H1 (cell line): ENCODE measurements around the gene C6orf62. TPM values are rescaled to one million over a fixed set of nuclear protein-coding genes. Genes with fewer than 3 reads are reported as not detected.
A peak's percentile ranks its signal among the peaks of the same experiment; 100 is the strongest.

Source experiments
- CTCF ChIA-PET: fragments of 300-600 bp; sonication (Branson Sonifier 250); formaldehyde crosslinking; loops from one replicate; lab custom pipeline; 2021; ENCODE audit not compliant: partially characterized antibody; lab: Charles Lee
- POLR2A ChIA-PET: fragments of 300-600 bp; sonication (Branson Sonifier 250); formaldehyde crosslinking; loops from one replicate; lab custom pipeline; 2021; ENCODE audit warnings: inconsistent platforms; ENCODE audit not compliant: partially characterized antibody; lab: Charles Lee
- DNase-seq, 2 experiments: peaks; one replicate each; pipeline versions ENCODE4 v3.0.0 to v3.0.0-alpha.2; 2010 to 2022; ENCODE audit warnings: low spot score in 2 of 2, low read depth in 1 of 2, mixed read lengths in 1 of 2
- FAIRE-seq: peaks from 2 replicates; lab custom pipeline; 2011; peaks lifted over from hg19 to GRCh38; lab: Jason Lieb, UNC
- H2AFZ ChIP-seq: 2 replicates; pipeline ENCODE4 v1.8.1; 2012; ENCODE audit warnings: low read length, inconsistent platforms
- H2AK5ac ChIP-seq: 2 replicates; pipeline ENCODE4 v1.6.1; 2013; ENCODE audit warnings: low read depth, low read length
- H2BK120ac ChIP-seq: replicated peaks from 2 replicates; pipeline ENCODE3; 2013; ENCODE audit warnings: low read depth, low read length, inconsistent platforms
- H2BK12ac ChIP-seq: 2 replicates; pipeline ENCODE4 v1.6.1; 2013; ENCODE audit warnings: low read depth, low read length
- H2BK15ac ChIP-seq: 2 replicates; pipeline ENCODE4 v1.6.1; 2013; ENCODE audit warnings: low read length
- H2BK20ac ChIP-seq: 2 replicates; pipeline ENCODE4 v1.6.1; 2013; ENCODE audit warnings: low read length
- H2BK5ac ChIP-seq: 2 replicates; pipeline ENCODE4 v1.6.1; 2013; ENCODE audit warnings: low read depth, low read length
- H3K14ac ChIP-seq: 2 replicates; pipeline ENCODE4 v1.6.1; 2013; ENCODE audit warnings: inconsistent platforms; ENCODE audit not compliant: insufficient read length
- H3K18ac ChIP-seq: 2 replicates; pipeline ENCODE4 v1.6.1; 2013; ENCODE audit warnings: low read length; ENCODE audit errors: extremely low read depth
- H3K23ac ChIP-seq: 2 replicates; pipeline ENCODE4 v1.6.1; 2013; ENCODE audit warnings: inconsistent platforms; ENCODE audit not compliant: insufficient read length
- H3K23me2 ChIP-seq: 2 replicates; pipeline ENCODE4 v1.6.1; 2013; ENCODE audit warnings: low read depth, low read length
- H3K27ac ChIP-seq: 2 replicates; pipeline ENCODE4 v1.6.1; 2011; ENCODE audit warnings: low read depth, low read length, inconsistent platforms
- H3K27me3 ChIP-seq, 4 experiments: replicated peaks in 1 of 4; 1 replicate in 1 of 4; 2 replicates in 3 of 4; pipeline versions ENCODE4 v1.6.1 to v1.8.1; 2011 to 2013; ENCODE audit warnings: low read length in 3 of 4, mild to moderate bottlenecking in 3 of 4, inconsistent platforms in 2 of 4, mixed read lengths in 2 of 4, moderate library complexity in 1 of 4; ENCODE audit not compliant: control insufficient read depth in 3 of 4, insufficient read depth in 3 of 4; ENCODE audit errors: extremely low read depth in 1 of 4
- H3K36me3 ChIP-seq, 4 experiments: 2 replicates each; pipeline versions ENCODE4 v1.6.1 to v1.8.1; 2011 to 2013; ENCODE audit warnings: mild to moderate bottlenecking in 4 of 4, low read length in 3 of 4, moderate library complexity in 2 of 4, control low read depth in 1 of 4, inconsistent platforms in 1 of 4; ENCODE audit not compliant: insufficient read depth in 4 of 4, control insufficient read depth in 2 of 4
- H3K4ac ChIP-seq: replicated peaks from 2 replicates; pipeline ENCODE3; 2013; ENCODE audit warnings: low read length, low read depth, mixed read lengths, inconsistent platforms; ENCODE audit not compliant: insufficient read length
- H3K4me1 ChIP-seq, 4 experiments: replicated peaks in 1 of 4; 1 replicate in 1 of 4; 2 replicates in 3 of 4; pipeline versions ENCODE4 v1.6.1 to v1.8.1; 2011 to 2013; ENCODE audit warnings: low read length in 3 of 4, inconsistent platforms in 2 of 4, mixed read lengths in 1 of 4; ENCODE audit not compliant: insufficient read depth in 4 of 4, control insufficient read depth in 3 of 4
- H3K4me2 ChIP-seq, 2 experiments: 2 replicates each; pipeline versions ENCODE4 v1.6.1 to v1.8.1; 2011 to 2013; ENCODE audit warnings: low read depth in 2 of 2, low read length in 2 of 2, control low read depth in 1 of 2, inconsistent platforms in 1 of 2, mild to moderate bottlenecking in 1 of 2; ENCODE audit not compliant: insufficient read depth in 1 of 2
- H3K4me3 ChIP-seq, 4 experiments: fragments of 200-600, 300-600 bp in 1 of 4; sonication (generic), shearing (Covaris generic), sonication (Bioruptor Twin) in 1 of 4; 2 replicates each; pipeline versions ENCODE4 v1.5.1 to v1.8.1; 2011 to 2016; ENCODE audit warnings: low read length in 4 of 4, low read depth in 3 of 4, control low read depth in 2 of 4, inconsistent platforms in 2 of 4, mild to moderate bottlenecking in 2 of 4, mixed read lengths in 1 of 4, moderate library complexity in 1 of 4; ENCODE audit not compliant: insufficient read depth in 2 of 4; ENCODE audit errors: extremely low read depth in 1 of 4
- H3K56ac ChIP-seq: replicated peaks from 2 replicates; pipeline ENCODE3; 2013; ENCODE audit warnings: low read depth, mild to moderate bottlenecking, mixed read lengths, low read length, inconsistent platforms; ENCODE audit not compliant: insufficient read length
- H3K79me1 ChIP-seq: 2 replicates; pipeline ENCODE4 v1.6.1; 2013; ENCODE audit warnings: low read depth, low read length, control low read depth
- H3K79me2 ChIP-seq, 2 experiments: 2 replicates each; pipeline versions ENCODE4 v1.6.1 to v1.8.1; 2012 to 2013; ENCODE audit warnings: low read length in 2 of 2, mild to moderate bottlenecking in 2 of 2, inconsistent platforms in 1 of 2; ENCODE audit not compliant: insufficient read depth in 2 of 2, control insufficient read depth in 1 of 2
- H3K9ac ChIP-seq, 4 experiments: replicated peaks in 1 of 4; 1 replicate in 1 of 4; 2 replicates in 3 of 4; pipeline versions ENCODE4 v1.6.1 to v1.8.1; 2011 to 2013; ENCODE audit warnings: low read depth in 3 of 4, low read length in 3 of 4, control low read depth in 2 of 4, mild to moderate bottlenecking in 2 of 4, moderate library complexity in 2 of 4, inconsistent platforms in 1 of 4; ENCODE audit errors: extremely low read depth in 1 of 4
- H3K9me3 ChIP-seq, 2 experiments: 2 replicates each; pipeline versions ENCODE4 v1.6.1 to v1.8.1; 2012 to 2013; ENCODE audit warnings: mild to moderate bottlenecking in 2 of 2, moderate library complexity in 2 of 2, control low read depth in 1 of 2, inconsistent platforms in 1 of 2, low read depth in 1 of 2, low read length in 1 of 2, mixed read lengths in 1 of 2; ENCODE audit not compliant: insufficient read depth in 2 of 2
- H4K20me1 ChIP-seq, 2 experiments: replicated peaks in 1 of 2; 2 replicates each; pipeline versions ENCODE3 to v1.8.1; 2011 to 2013; ENCODE audit warnings: inconsistent platforms in 2 of 2, low read length in 2 of 2, mild to moderate bottlenecking in 1 of 2; ENCODE audit not compliant: insufficient read depth in 2 of 2, control insufficient read depth in 1 of 2
- H4K5ac ChIP-seq: 2 replicates; pipeline ENCODE4 v1.6.1; 2013; ENCODE audit warnings: low read length, low read depth, mixed read lengths, inconsistent platforms; ENCODE audit not compliant: insufficient read length
- H4K8ac ChIP-seq: 2 replicates; pipeline ENCODE4 v1.8.0; 2013; ENCODE audit warnings: mild to moderate bottlenecking, moderate library complexity, low read length, inconsistent platforms; ENCODE audit not compliant: insufficient read depth; ENCODE audit errors: extremely low read depth
- H4K91ac ChIP-seq: replicated peaks from 2 replicates; pipeline ENCODE3; 2013; ENCODE audit warnings: low read length, mixed read lengths, inconsistent platforms; ENCODE audit not compliant: insufficient read length
- BACH1 ChIP-seq: IDR thresholded peaks from 2 replicates; pipeline ENCODE4 v1.6.1; 2012; ENCODE audit warnings: low read length, improper control_type of control experiment
- BRCA1 ChIP-seq: IDR thresholded peaks from 2 replicates; pipeline ENCODE4 v1.6.1; 2012; ENCODE audit warnings: low read depth, low read length, improper control_type of control experiment
- KDM1A ChIP-seq: fragments of 200-600, 300-600 bp; sonication (generic); IDR thresholded peaks from 2 replicates; pipeline ENCODE4 v1.7.1; 2016; ENCODE audit warnings: mild to moderate bottlenecking, low read length, borderline replicate concordance
- NANOG ChIP-seq: IDR thresholded peaks from 2 replicates; pipeline ENCODE4 v1.6.1; 2011; ENCODE audit warnings: low read length, low read depth, mild to moderate bottlenecking, inconsistent platforms; ENCODE audit not compliant: insufficient read depth, poor library complexity, severe bottlenecking
- RAD21 ChIP-seq, 2 experiments: IDR thresholded peaks in 1 of 2; conservative IDR thresholded peaks in 1 of 2; 2 replicates each; pipeline ENCODE4 v1.6.1; 2011; ENCODE audit warnings: low read depth in 2 of 2, low read length in 2 of 2, improper control_type of control experiment in 1 of 2, inconsistent platforms in 1 of 2, mild to moderate bottlenecking in 1 of 2, moderate library complexity in 1 of 2
- SAP30 ChIP-seq: fragments of 300-600 bp; sonication (generic); IDR thresholded peaks from 2 replicates; pipeline ENCODE4 v1.7.1; 2012; ENCODE audit warnings: low read length, moderate library complexity, mild to moderate bottlenecking, inconsistent platforms; ENCODE audit not compliant: insufficient read depth, insufficient replicate concordance
- WGBS, 2 experiments: shearing (Covaris generic) in 1 of 2; methylation state at CpG; one replicate each; pipeline versions ENCODE4 v1.1.6 to v1.1.7; 2013 to 2015; ENCODE audit warnings: low lambda C conversion rate in 2 of 2, mixed read lengths in 2 of 2, inconsistent platforms in 1 of 2, low coverage in 1 of 2, missing lambda C conversion rate in 1 of 2; ENCODE audit not compliant: insufficient replicate concordance in 2 of 2, insufficient coverage in 1 of 2, insufficient read length in 1 of 2; ENCODE audit errors: extremely low coverage in 1 of 2, missing lambda C conversion rate in 1 of 2; 5-methylcytosine and 5-hydroxymethylcytosine counted together
- polyA plus RNA-seq, 7 experiments: library from polyadenylated mRNA; depleted of rRNA in 3 of 7; stranded (reverse) in 5 of 7; unstranded in 2 of 7; fragments of >200 nt in 5 of 7; fragments of 200-250 nt in 2 of 7; gene quantifications; 1 replicate in 5 of 7; 2 replicates in 1 of 7; 4 replicates in 1 of 7; pipeline versions ENCODE4 v1.2.1 to v1.2.3, GENCODE V29; 2011 to 2013; ENCODE audit warnings: missing spikeins in 2 of 7, mixed read lengths in 2 of 7
- total RNA-seq: library from RNA; stranded (reverse); fragmentation: NEBNext Ultra II Directional; extraction: Animal tissue kit (Norgen Biotek cat#: 25700); gene quantifications from 2 replicates; pipeline ENCODE4 v1.2.1, GENCODE V29; 2021

C6orf62 gene
- total and polyA plus RNA-seq, 2 of the 8 experiments (the other 6 are each of a cell fraction or from before 2014, with no cell fraction given), result 25.6 to 101 TPM

DNA sequence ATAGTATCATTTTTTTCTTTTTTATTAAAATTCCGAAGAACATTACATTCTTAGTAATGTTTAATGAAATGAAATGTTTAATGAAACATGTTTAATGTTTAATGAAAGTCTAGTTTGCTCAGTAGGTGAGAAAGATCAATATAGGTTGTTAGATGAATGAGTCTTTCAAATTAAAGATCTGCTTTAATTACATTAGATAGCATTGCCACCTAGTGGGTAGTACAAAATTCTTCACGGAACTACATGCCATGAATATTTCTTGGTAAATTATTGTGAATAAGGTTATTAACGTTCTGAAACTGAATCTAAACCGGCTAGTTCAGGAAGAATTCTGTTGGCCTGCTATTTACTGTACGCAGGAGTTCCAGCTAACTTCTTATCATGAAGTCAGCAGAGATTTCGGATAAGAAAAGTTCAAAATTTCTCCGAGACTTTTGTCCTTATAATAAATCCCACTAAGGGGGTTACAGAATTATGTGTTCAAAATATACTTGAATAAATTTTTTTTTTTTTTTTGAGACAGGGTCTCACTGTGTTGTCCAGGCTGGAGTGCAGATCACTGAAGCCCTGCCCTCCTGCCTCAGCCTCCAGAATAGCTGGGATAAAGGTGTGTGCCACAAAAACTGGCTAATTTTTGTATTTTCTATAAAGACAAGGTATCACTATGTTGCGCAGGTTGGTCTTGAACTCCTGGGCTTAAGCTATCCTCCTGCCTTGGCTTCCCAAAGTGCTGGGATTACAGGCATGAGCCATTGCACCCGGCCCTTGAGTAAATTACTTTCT, 47.9 kb upstream of the C6orf62 start:
- Histone ChIP-seq H3K9me3 (no peaks in the 10 kb centered on the region), H3K23me2 (no peaks in the 10 kb centered on the region), H2BK20ac (no peak overlapping the region), H3K4ac (no peak overlapping the region), H2AK5ac (no peak overlapping the region), H4K91ac (no peak overlapping the region), H4K5ac (no peak overlapping the region), H3K27ac (no peak overlapping the region), H3K4me1 (no peaks in the 10 kb centered on the region), H3K79me2 (no peaks in the 10 kb centered on the region), H2AFZ (no peak overlapping the region), H2BK5ac (no peak overlapping the region), H3K36me3 (no peaks in the 10 kb centered on the region), H2BK12ac (no peak overlapping the region), H4K8ac (no peak overlapping the region), H3K23ac (no peak overlapping the region), H3K4me3 (no peak overlapping the region), H4K20me1 (no peaks in the 10 kb centered on the region), H3K27me3 (no peaks in the 10 kb centered on the region), H3K18ac (no peak overlapping the region), H3K79me1 (no peaks in the 10 kb centered on the region), H3K56ac (no peak overlapping the region), H2BK120ac (no peak overlapping the region), H3K4me2 (no peak overlapping the region), H3K14ac (no peak overlapping the region), H3K9ac (no peak overlapping the region), H2BK15ac (no peak overlapping the region)
- no peak for FAIRE-seq
- no peak for DNase-seq
- TF ChIP-seq BRCA1 (no peak), RAD21 (IDR thresholded peaks at IDR 0.05 in 1 of 2, conservative IDR thresholded peaks at IDR 0.05 in 1 of 2; ENCODE audit: low read depth in 2 of 2, low read length in 2 of 2) (peak in 1 of 2 experiments; percentile 20; a peak in 2 of 4 replicates), BACH1 (no peak), SAP30 (no peak), KDM1A (no peak), NANOG (no peak)
- ChIA-PET CTCF (interaction anchor here (0.6 to 1.4 kb wide), 4 partner anchors 66 to 745 kb away, joined by 3 to 5 read pairs (median 3); no protein-coding TSS in a partner anchor), POLR2A (interaction anchor here (0.7 kb wide), 1 partner anchor 57 kb away, joined by 3 read pairs; no protein-coding TSS in a partner anchor)
- WGBS, 2 experiments, result 90% methylated on average over 9 of the region's 9 CpGs; no CpG with 5 or more reads in 1 of the 2 experiments
